CD4-positive, alpha-beta T cell treated with Interferon gamma for 1 hour (primary cell): ENCODE results near the gene YTHDC2.
"Not testable (repeated sequence)": the region's sequence is repeated elsewhere in the genome, so short reads cannot be mapped to it uniquely, and the experiment has no call there.

Experiments
- DNase-seq: peaks from one replicate; pipeline ENCODE4 v3.0.0-alpha.2; 2020

Gene YTHDC2

DNA sequence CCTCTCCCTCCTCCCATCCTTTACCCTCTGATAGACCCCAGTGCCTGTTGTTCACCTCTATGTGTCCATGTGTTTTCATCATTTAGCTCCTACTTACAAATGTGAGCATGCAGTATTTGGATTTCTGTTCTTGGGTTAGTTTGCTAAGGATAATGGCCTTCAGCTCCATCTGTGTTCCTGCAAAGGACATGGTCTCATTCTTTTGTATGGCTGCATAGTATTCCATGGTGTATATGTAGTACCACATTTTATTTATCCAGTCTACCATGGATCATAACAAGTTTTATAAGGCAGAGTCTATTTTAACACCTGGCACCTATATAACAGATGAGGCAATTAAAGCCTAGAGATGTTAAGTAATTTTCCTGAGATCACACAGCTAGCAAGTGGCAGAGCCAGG is 7.4 kb downstream of the YTHDC2 start:
- no peak for DNase-seq

DNA sequence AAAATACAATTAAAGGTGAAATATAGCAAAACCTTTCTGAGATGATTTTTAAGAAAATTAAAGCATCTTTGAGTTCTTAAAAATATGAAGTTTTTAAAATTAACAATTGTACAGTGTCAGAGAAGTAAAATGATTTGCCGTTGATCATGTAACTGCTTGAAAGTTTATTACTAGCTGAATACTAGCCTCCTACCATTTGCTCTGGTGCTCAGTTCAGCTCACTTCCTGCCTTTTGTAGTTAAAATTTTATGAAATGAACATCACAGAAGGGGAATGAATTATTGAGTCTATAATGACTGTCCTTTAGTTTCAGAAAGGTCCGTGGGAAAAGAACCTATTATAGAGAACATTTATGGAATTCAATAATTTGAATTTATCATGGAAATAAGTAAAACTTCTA is 9.7 kb downstream of the YTHDC2 start:
- DNase-seq = no peak

DNA sequence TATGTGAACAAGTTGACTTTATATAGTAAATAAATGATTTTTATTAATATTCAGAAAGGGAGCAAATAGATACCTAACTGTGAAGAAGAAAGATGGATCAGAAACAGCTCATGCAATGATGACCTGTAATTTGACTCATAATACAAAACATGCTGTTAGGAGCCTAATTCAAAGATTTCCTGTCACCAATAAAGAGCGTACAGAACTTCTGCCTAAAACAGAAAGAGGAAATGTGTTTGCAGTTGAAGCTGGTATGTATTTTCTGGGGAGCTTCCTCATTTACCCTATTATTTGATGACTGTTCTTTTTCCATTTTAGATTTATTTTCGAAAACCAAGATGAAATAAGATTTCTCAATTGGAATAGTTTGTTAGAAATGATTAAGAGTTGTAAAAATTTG is 11.4 kb downstream of the YTHDC2 start:
- DNase-seq = no peak

DNA sequence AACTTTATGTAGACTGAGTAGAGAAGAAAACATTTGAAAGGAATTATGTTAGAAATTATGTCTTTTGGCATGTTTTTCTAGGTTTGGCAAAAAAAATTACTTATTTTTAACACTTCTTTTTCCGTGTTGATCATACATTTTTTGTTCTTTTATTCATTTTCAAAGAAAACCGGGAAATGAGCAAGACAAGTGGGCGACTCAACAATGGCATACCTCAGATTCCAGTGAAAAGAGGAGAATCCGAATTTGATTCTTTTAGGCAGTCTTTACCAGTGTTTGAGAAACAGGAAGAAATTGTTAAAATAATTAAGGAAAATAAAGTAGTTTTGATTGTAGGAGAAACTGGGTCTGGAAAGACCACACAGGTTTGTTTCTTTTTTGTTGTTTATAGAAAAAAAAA is 12.9 kb downstream of the YTHDC2 start:
- DNase-seq = no peak

DNA sequence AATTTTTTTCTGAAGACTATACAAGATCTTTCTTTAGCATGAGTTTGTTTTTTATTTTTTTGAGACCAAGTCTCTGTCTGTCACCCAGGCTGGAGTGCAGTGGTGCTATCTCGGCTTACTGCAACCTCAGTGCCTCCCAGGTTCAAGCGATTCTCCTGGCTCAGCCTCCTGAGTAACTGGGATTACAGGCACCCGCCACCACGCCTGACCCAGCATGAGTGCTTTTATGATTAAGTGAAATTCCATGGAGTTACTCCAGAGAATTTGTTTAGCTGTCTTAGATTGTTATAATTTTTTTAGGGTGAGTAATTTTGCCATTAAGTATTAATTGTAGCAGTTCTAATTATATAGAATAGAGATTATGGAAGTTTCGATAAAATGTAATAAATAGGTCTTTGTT is 14.3 kb downstream of the YTHDC2 start:
- DNase-seq = no peak

DNA sequence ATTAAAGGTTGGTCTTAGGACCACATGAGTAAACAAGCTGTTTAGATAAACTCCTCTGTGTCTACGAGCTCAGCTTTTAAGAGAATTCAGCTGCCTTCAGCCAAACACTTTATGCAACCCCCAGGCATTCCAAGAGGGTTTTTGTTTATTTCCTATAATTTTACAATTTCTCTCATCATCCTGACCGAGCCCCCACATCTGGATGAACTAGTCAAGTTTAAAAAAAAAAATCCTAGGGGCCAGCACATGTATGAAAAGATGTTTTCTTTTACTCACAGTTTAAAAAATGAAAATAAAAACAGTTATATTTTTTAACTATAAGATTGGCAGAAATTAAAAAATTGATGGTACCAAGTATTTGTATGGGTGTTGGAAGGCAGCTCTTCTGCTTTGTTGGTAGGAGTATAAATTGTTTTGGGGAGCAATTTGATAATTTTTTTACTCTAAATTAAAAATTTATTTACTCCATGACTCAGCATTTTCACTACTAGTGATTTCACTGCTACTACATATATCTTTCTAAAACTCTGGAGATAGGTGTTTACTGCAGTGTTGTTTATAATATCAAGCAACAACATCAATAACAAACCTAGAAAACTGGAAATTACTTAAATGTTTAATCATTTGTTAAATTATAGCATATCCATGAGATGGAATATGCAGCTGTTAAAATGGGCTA is 18.1 kb downstream of the YTHDC2 start:
- no peak for DNase-seq

DNA sequence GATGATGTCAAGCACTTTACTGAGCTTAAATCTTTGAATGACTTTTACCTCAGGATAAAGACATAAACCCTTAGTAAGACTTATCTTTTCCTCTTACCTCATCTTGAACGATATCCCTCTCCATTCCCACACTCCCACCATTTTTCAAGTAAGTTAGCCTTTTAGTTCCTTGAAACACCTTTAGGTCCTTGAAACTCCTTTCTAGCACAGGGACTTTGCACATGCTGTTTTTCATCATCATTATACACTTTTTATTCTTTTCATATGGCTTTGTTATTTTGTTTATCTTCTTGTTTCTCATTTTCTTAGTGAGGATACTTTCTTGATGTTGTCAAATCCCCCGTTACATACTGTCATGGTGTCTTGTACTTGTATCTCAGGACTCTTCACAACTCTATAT is 24.8 kb downstream of the YTHDC2 start:
- DNase-seq = no peak

DNA sequence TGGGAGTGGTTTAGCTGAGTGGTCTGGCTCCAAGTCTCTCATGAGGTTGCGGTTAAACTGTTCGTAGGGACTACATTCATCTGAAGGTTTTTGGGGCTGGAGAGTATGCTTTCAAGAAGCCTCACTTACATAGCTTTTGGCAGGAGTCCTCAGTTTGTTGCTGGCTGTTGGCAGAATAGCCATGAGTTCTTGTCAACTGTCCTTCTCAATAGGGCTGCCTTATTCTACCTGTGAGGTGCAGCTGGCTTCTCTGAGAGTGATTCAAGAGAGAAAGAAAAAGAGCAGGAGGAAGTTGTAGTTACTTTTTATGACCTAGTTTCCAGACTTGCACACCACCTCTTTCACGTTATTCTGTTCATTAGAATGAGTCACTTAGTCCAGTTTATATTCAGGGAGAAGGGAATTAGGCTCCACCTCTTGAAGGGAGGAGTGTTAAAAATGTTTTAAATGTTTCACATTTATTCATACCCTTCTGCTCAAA is 33.2 kb downstream of the YTHDC2 start:
- DNase-seq = no peak

DNA sequence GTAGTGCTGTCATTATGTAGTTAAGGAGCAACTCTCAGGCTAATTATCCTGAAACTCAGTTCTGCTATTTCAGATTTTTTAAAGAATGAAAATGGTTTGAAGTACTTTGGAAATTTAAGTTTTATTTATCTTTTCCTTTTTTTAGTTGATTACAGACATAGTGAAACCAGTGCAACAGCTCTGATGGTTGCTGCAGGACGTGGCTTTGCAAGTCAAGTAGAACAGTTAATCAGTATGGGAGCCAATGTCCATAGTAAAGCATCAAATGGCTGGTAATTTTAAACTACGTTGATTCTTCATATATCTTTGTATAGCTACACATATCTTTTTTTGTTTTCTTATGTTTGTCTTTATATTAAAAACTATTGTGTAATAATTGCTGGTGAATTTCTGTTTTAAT is 34.9 kb downstream of the YTHDC2 start:
- no peak for DNase-seq

DNA sequence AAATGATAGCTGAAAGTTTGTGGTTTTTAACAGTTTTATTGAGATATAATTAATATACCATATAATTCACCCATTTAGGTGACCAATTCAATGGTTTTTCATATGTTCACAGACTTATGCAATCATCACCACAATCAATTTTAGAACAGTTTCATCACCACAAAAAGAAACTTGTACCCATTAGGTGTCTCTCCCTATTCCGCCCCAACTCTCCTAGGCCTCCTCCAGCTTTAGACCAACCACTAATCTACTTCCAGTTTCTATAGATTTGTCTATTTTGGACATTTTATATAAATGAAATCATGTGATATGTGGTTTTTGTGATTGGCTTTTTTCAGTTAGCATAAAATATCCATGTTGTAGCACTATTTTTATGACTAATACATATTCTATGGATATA is 38.6 kb downstream of the YTHDC2 start:
- DNase-seq = no peak

DNA sequence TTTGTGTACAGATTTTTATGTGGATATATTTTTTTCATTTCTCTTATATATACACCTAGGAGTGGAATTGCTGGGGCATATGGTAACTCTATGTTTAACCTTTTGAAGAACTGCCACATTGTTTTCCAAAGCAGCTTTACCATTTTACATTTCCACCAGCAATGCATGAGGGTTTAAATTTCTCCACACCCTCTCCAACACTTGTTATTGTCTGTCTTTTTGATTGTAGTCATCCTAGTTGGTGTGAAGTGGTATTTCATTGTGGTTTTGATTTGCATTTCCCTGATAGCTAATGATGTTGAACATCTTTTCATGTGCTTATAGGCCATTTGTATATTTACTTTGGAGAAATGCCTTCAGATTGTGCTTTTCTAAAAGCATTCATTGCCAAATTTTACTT is 39.1 kb downstream of the YTHDC2 start:
- DNase-seq = no peak

DNA sequence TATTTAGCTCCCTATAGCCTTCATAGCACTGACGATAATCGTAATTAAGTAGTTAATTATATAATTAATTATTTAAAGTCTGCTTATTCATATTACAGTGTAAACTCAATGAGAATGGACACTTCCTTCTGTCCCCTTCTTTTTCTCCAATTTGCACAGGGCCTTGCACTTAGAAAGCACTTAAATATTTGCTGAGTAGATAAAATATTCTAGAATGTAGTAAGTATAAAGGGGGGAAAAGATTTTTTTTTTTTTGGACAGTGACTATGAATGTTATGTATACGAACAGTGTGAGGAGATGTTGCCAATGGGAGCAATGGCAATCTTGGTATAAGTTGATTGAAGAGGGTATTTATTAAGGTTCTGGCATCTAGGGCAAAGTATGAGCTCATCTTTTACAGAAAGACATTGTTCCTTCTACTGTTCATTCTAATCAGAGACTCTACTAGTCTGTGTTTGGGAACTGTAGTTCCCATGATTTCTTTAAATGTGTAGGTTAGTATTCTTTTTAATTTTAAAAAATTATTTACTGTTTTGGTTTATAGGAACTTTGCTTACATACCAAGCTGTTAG is 49.4 kb downstream of the YTHDC2 start:
- no peak for DNase-seq

DNA sequence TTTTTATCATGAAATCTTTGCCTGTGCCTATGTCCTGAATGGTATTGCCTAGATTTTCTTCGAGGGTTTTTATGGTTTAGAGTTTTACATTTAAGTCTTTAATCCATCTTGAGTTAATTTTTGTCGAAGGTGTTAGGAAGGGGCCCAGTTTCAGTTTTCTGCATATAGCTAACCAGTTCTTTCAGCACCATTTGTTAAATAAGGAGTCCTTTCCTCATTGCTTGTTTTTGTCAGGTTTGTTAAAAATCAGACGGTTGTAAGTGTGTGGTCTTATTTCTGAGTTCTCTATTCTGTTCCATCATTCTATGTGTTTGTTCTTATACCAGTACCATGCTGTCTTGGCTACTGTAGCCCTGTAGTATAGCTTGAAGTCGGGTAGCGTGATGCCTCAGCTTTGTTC is 55.9 kb downstream of the YTHDC2 start:
- DNase-seq = no peak

DNA sequence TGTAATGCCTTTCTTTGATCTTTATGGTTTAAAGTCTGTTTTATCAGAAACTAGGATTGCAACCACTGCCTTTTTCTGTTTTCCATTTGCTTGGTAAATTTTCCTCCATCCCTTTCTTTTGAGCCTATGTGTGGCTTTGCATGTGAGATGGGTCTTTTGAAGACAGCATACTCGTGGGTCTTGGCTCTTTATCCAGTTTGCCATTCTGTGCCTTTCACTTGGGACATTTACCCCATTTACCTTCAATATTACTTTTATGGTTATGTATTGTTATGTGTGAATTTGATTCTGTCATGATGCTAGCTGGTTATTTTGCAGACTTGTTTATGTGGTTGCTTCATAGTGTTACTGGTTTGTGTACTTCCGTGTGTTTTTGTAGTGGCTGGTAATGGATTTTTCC is 59.2 kb downstream of the YTHDC2 start:
- DNase-seq = no peak

DNA sequence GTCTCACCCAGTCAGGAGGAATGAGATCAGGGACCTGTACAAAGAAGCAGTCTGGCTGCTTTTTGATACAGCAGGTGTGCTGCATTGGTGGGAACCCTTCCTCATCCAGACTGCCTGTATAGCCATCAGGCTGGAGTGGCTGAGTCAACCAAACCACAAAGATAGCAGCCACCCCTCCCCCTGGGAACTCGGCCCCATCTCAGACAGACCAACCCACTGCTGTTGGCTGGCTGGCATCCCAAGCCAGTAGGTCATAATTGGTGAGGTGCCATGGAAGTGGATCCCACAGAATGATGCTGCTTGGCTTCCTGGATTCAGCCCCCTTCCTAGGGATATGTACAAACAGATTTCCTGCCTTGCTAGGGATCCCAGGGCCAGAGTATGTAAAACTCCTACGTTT is 60.9 kb downstream of the YTHDC2 start:
- DNase-seq = no peak

DNA sequence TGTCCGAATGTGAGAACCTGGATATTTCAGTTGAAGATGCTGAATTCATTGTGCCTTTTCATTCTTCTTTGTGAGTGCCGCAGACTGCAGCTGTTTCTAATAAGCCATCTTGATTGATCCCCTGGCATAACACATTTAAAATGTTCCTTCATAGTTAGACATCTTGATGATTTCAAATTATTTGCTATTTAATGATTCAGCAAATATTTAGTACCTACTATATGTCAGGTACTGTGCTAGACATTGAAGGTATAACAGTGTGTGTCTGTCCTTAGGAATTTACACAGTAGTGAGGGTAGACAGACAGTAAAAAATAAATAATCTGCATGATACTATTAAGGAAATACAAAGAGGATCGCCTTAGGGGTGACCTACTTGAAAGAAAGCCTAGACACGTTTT is 61.6 kb downstream of the YTHDC2 start:
- DNase-seq = no peak

DNA sequence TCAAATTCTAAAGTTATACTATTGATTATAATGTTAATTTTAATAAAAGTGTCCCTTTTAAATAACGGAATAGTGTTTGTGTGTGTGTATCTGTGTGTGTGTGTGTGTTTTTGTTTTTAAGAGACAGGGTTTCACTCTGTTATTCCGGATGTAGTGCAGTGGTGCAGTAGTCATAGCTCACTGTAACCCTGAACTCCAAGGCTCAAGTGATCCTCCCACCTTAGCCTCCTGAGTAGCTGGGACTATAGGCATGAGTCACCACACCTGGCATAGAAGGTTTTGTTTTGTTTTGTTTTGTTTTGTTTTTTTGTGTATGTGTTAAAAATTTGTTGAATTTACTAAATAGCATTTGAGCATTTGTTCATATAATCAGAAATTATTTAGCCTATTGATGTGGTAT is 64.6 kb downstream of the YTHDC2 start:
- no peak for DNase-seq

DNA sequence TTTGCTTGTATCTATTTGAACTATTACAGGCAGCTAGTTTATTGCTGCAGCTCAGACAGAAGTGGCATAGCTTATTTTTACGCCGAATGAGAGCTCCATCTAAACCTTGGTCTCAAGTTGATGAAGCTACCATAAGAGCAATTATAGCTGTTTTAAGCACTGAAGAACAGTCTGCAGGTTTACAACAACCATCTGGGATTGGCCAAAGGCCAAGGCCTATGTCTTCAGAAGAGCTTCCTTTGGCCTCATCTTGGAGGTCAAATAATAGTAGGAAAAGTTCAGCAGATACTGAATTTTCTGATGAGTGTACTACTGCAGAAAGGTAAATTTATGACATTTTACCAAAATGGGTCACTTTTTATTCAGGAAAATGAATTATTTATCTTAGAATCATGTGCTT is 67.9 kb downstream of the YTHDC2 start:
- DNase-seq = no peak

DNA sequence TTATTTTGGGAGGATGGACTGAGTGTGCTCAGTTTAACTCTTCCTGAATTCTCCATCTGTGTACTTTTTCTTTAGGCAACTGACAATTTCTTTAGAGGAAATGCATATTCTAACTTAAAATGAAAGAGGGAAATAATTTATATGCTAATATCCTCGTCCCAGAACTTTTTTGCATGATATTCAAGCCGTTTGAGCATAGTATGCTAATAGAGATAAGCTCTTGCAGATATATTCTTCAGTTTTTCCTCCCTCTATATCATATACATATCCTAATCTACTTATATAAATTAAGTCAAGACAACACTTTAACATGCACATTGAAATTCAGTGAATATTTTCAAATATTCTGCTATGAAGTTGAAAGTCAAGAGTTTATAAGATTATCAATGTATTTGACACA is 84.7 kb downstream of the YTHDC2 start:
- no peak for DNase-seq

DNA sequence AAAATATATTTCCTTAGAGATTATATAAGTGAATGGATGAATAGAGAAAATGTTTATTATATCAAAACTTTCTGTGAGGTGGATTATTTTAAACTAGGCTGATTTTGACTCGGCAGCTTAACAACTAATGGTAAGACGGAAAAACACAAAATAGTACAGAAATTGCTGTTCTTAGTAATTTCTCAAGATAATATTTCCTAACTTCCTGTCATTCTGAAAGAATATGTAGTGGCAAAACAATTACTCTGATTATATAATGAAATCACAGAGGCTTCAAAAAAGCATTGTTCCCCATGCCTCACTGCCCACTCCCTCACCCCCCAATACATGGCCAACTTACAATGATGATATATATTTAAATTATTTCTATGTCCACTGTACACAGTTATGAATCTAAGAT is 85.4 kb downstream of the YTHDC2 start:
- no peak for DNase-seq

DNA sequence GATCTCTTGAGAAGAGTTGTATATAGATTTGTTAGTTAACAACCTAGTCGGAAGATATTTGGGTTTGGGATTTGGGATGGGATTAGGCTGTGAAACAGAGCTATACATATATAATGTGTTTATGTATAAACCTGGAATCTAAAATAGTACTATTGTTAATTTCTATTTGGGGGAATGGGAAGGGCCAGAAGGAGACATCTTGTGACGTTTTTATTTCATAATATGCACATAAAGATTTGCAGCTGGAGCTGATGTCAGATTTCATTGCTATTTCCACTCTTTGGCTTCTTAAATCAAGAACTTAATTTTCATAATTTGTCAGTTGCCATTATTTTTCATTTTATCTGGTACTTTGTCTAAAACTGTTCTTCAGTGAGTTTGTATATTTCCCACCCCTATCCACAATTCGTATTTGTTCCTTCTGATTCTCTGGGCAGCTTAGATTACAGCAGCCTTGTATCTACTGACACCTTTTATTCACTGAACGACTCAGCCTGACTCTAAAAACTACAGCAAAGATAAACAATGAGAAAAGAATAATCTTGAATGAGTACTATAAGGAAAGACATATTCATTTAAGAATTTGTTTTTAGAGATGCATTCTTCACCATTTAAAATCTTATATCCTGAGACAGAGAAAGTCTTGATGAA is 86.9 kb downstream of the YTHDC2 start:
- no peak for DNase-seq

DNA sequence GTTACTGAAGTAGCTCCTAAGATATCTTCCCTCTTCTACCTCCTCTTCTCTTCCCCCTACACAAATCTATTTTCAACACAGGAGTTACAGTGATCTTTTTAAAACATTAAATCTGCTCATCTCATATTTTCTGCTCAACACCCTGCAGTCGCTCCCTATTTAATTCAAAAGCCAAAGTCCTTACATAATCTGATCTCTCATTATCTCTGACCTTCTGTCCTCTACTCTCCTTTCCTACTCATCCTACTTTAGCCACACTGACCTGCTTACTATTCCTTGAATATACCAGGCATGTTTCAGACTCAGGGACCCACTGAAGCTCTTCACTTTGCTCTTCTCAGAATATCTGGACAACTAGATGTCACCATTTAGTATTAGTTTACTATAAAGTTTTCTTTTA is 87.9 kb downstream of the YTHDC2 start:
- no peak for DNase-seq

DNA sequence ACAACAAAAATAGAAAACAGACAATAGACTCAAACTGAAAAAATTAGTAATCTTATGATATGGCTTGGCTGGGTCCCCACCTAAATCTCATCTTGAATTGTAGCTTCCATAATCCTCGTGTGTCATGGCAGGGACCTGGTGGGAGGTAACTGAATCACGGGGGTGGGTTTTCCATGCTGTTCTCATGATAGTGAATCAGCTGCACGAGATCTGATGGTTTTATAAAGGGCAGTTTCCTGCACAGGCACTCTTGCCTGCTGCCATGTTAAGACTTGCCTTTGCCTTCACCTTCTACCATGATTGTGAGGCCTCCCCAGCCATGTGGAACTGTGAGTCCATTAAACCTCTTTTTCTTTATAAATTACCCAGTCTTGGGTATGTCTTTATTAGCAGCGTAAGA is 89.8 kb downstream of the YTHDC2 start:
- DNase-seq = not testable (repeated sequence)

DNA sequence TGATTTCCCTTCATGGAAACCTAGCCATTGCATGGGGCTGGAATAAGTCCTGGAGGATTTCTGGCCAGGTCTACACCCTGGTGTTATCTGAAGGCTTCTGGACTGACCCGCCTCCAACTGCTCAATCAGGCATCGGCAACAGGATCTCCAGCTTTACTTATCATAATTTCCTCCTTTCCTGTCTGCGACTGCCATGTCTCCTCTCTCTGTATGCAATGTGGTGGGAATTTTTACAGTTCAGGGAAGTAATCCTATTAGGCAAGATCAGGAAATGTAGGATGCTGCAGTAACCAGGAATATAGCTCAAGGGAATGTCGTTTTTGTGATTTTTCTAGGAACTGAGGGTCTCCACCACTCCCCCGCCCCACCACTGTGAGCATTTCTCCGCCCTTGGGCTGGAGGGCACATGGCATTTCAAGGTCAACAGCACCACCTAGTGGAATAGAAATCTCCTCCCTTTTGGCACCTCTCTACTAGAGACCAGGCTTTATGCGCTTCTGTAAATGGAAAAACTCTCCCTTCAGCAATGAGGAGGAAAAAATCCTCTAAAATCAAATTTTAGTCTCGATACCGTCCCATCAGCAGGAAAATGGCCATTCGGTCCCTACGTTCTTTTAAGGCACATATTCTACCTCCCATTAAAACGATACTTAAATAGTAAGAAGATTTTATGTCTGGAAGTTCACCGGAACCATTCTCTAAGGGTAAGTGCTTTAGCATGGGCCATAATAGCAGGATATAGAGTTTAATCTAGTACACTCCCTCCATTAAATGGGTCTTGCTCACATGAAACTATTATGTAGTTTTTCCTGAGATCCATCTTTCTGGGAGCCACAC is 93.0 kb downstream of the YTHDC2 start:
- DNase-seq = peak; percentile 7
